Bronchial epithelial cell (primary cell): Measurements from ENCODE around the gene EFNA5. TPM values are rescaled to one million over a fixed set of nuclear protein-coding genes. Genes with fewer than 3 reads are reported as not detected.

Experiments used
- DNase-seq: peaks from one replicate; pipeline ENCODE4 v3.0.0-alpha.2; 2010; ENCODE audit warnings: low read depth
- FAIRE-seq: peaks from 2 replicates; lab custom pipeline; 2011; peaks lifted over from hg19 to GRCh38; lab: Jason Lieb, UNC
- H3K27me3 ChIP-seq: 2 replicates; pipeline ENCODE4 v1.5.1; 2011; ENCODE audit warnings: low read length; ENCODE audit not compliant: control insufficient read depth, insufficient read depth
- H3K36me3 ChIP-seq: 2 replicates; pipeline ENCODE4 v1.5.1; 2011; ENCODE audit warnings: low read length; ENCODE audit not compliant: control insufficient read depth, insufficient read depth
- H3K4me3 ChIP-seq: 2 replicates; pipeline ENCODE4 v1.5.1; 2011; ENCODE audit warnings: mild to moderate bottlenecking, low read depth, low read length, control low read depth
- CTCF ChIP-seq: IDR thresholded peaks from 2 replicates; pipeline ENCODE4 v1.5.1; 2011; ENCODE audit warnings: mild to moderate bottlenecking, moderate library complexity, low read length, control low read depth, inconsistent platforms; ENCODE audit not compliant: insufficient read depth, severe bottlenecking
- total RNA-seq: library from RNA; depleted of rRNA; stranded (reverse); fragments of >200 nt; gene quantifications from 2 replicates; pipeline ENCODE4 v1.2.1, GENCODE V29; 2014

Gene EFNA5
- total RNA-seq, 1 donor from 2014 or later, result 3.9 TPM

GRCh38 chr5:107363768-107364167, 307.0 kb downstream of the EFNA5 start:
- FAIRE-seq (no peak), DNase-seq (no peak)
- TF ChIP-seq CTCF, result no peak
- Histone ChIP-seq H3K36me3 (no peaks in the 10 kb centered on the region), H3K4me3 (no peak overlapping the region), H3K27me3 (no peaks in the 10 kb centered on the region)

GRCh38 chr5:107361945-107362344, 308.8 kb downstream of the EFNA5 start:
- no peak overlapping the region for H3K4me3 ChIP-seq
- FAIRE-seq, result peak; percentile 98
- no peak for TF ChIP-seq CTCF
- no peaks in the 10 kb centered on the region for H3K27me3 ChIP-seq
- peak; percentile 91 for DNase-seq
- H3K36me3 ChIP-seq, result no peaks in the 10 kb centered on the region

- DNase-seq, result no peak
- no peak for FAIRE-seq
- no peaks in the 10 kb centered on the region for H3K36me3 ChIP-seq
- TF ChIP-seq CTCF, result no peak
- H3K4me3 ChIP-seq, result no peak overlapping the region
- no peaks in the 10 kb centered on the region for H3K27me3 ChIP-seq
Measured at GRCh38 chr5:107359916-107360234, 310.9 kb downstream of the EFNA5 start.

- H3K27me3 ChIP-seq, result no peaks in the 10 kb centered on the region
- DNase-seq, result no peak
- no peak overlapping the region for H3K4me3 ChIP-seq
- H3K36me3 ChIP-seq, result no peaks in the 10 kb centered on the region
- no peak for TF ChIP-seq CTCF
- FAIRE-seq, result no peak
Measured at GRCh38 chr5:107359033-107359915, 311.5 kb downstream of the EFNA5 start.

GRCh38 chr5:107356891-107357290, 313.8 kb downstream of the EFNA5 start:
- no peak overlapping the region for H3K4me3 ChIP-seq
- H3K27me3 ChIP-seq, result no peaks in the 10 kb centered on the region
- no peak for DNase-seq
- no peak for FAIRE-seq
- H3K36me3 ChIP-seq, result no peaks in the 10 kb centered on the region
- no peak for TF ChIP-seq CTCF
